ENCODE data around the gene CARMIL3.

CARMIL3 gene

GRCh38 chr14:24060984-24061913 lies 9.4 kb downstream of the CARMIL3 start:
- no peak for DNase-seq (ENCODE audit: low read depth in 3 of 3)

- DNase-seq (ENCODE audit: low read depth in 3 of 3): no peak
Observed at GRCh38 chr14:24062216-24062980, 10.6 kb downstream of the CARMIL3 start.

GRCh38 chr14:24063263-24063836 lies 11.5 kb downstream of the CARMIL3 start:
- no peak for DNase-seq (ENCODE audit: low read depth in 3 of 3)

- DNase-seq (ENCODE audit: low read depth in 3 of 3): no peak
Observed at GRCh38 chr14:24064091-24064795, 12.4 kb downstream of the CARMIL3 start.

- no peak for DNase-seq (ENCODE audit: low read depth in 3 of 3)
Observed at GRCh38 chr14:24064856-24065255, 13.0 kb downstream of the CARMIL3 start.

- DNase-seq (ENCODE audit: low read depth in 3 of 3): no peak
Observed at GRCh38 chr14:24065408-24065807, 13.6 kb downstream of the CARMIL3 start.

GRCh38 chr14:24066496-24067132 lies 14.8 kb downstream of the CARMIL3 start:
- DNase-seq (ENCODE audit: low read depth in 3 of 3): no peak

GRCh38 chr14:24067133-24068082 lies 15.6 kb downstream of the CARMIL3 start:
- no peak for DNase-seq (ENCODE audit: low read depth in 3 of 3)

GRCh38 chr14:24068711-24069410 lies 17.1 kb downstream of the CARMIL3 start:
- DNase-seq (ENCODE audit: low read depth in 3 of 3): no peak

GRCh38 chr14:24069411-24069735 lies 17.6 kb downstream of the CARMIL3 start:
- no peak for DNase-seq (ENCODE audit: low read depth in 3 of 3)

GRCh38 chr14:24070285-24071143 lies 18.7 kb downstream of the CARMIL3 start:
- DNase-seq (ENCODE audit: low read depth in 3 of 3): no peak

GRCh38 chr14:24071144-24071697 lies 19.4 kb downstream of the CARMIL3 start, which contains the start of gene CPNE6:
Gene CPNE6, plus strand, starts transcription at chr14:24071562. Its CDS starts 1,375 bp downstream, at chr14:24072937.
- no peak for DNase-seq (ENCODE audit: low read depth in 3 of 3)

- no peak for DNase-seq (ENCODE audit: low read depth in 3 of 3)
Observed at GRCh38 chr14:24071836-24072430, 20.1 kb downstream of the CARMIL3 start.

GRCh38 chr14:24072436-24072835 lies 20.6 kb downstream of the CARMIL3 start:
- no peak for DNase-seq (ENCODE audit: low read depth in 3 of 3)

GRCh38 chr14:24072881-24073877 lies 21.4 kb downstream of the CARMIL3 start:
- no peak for DNase-seq (ENCODE audit: low read depth in 3 of 3)

GRCh38 chr14:24074625-24075484 lies 23.0 kb downstream of the CARMIL3 start:
- DNase-seq (ENCODE audit: low read depth in 3 of 3): no peak
